Tibial artery (tissue), 4 donors: ENCODE results near the gene FNIP1.

Experiments used
- DNase-seq, 2 donors: peaks; one replicate each; pipeline ENCODE4 v3.0.0-alpha.2; 2019
- H3K27ac ChIP-seq, 2 donors: fragments of 200-600 bp; sonication (generic) in 1 of 2; 1 replicate in 1 of 2; 2 replicates in 1 of 2; pipeline ENCODE4 v1.5.1; 2018 to 2019; ENCODE audit warnings: mild to moderate bottlenecking in 1 of 2
- H3K27me3 ChIP-seq, 2 donors: fragments of 200-600 bp; sonication (generic) in 1 of 2; one replicate each; pipeline versions ENCODE4 v1.5.1 to v1.6.0; 2016 to 2019
- H3K36me3 ChIP-seq, 3 donors: fragments of 200-600 bp; sonication (generic) in 2 of 3; one replicate each; pipeline ENCODE4 v1.5.1; 2016 to 2019; ENCODE audit warnings: mild to moderate bottlenecking in 2 of 3
- H3K4me1 ChIP-seq, 4 donors: fragments of 200-600 bp; sonication (generic) in 2 of 4; 1 replicate in 3 of 4; 2 replicates in 1 of 4; pipeline ENCODE4 v1.5.1; 2016 to 2019
- H3K4me3 ChIP-seq, 2 donors: fragments of 200-600 bp; sonication (generic) in 1 of 2; 1 replicate in 1 of 2; 2 replicates in 1 of 2; pipeline ENCODE4 v1.5.1; 2018 to 2019; ENCODE audit warnings: mild to moderate bottlenecking in 2 of 2
- H3K9me3 ChIP-seq, 3 donors: fragments of 200-600 bp; sonication (generic) in 1 of 3; one replicate each; pipeline ENCODE4 v1.5.1; 2016 to 2019
- CTCF ChIP-seq, 2 experiments: fragments of 200-600 bp in 1 of 2; fragments of 450-650 bp in 1 of 2; IDR thresholded peaks; one replicate each; pipeline ENCODE4 v1.5.1; 2017 to 2019; ENCODE audit warnings: antibody characterized with exemption in 2 of 2, mild to moderate bottlenecking in 1 of 2, moderate library complexity in 1 of 2
- intact Hi-C: fragments of 100-400 bp; cut with DNase I; formaldehyde crosslinking; loops from one replicate; pipeline ENCODE4 v1.15.0; 2023; ENCODE audit warnings: low total_unique reads

Gene FNIP1

GRCh38 chr5:131639148-131639547 is 157.7 kb downstream of the FNIP1 start:
- no peak overlapping the region for H3K4me3 ChIP-seq
- no peak for TF ChIP-seq CTCF (IDR thresholded peaks at IDR 0.05)
- peaks cover 0 to 8% (median 6%) of the 10 kb centered on the region in 4 donors for H3K4me1 ChIP-seq
- no peak overlapping the region for H3K27ac ChIP-seq
- no peak for DNase-seq
- H3K36me3 ChIP-seq, result peaks cover 0 to under 1% (median 0%) of the 10 kb centered on the region in 3 donors
- intact Hi-C loops, result no loop called here
- no peaks in the 10 kb centered on the region for H3K9me3 ChIP-seq
- no peaks in the 10 kb centered on the region for H3K27me3 ChIP-seq

- H3K27me3 ChIP-seq, result no peaks in the 10 kb centered on the region
- H3K4me3 ChIP-seq, result no peak overlapping the region
- no peaks in the 10 kb centered on the region for H3K9me3 ChIP-seq
- intact Hi-C loops, result no loop called here
- no peaks in the 10 kb centered on the region for H3K36me3 ChIP-seq
- DNase-seq, result no peak
- H3K27ac ChIP-seq, result no peak overlapping the region
- peaks cover 0 to 22% (median 16%) of the 10 kb centered on the region in 4 donors for H3K4me1 ChIP-seq
- no peak for TF ChIP-seq CTCF (IDR thresholded peaks at IDR 0.05)
These were observed 159.1 kb downstream of the FNIP1 start for GRCh38 chr5:131637694-131638093.

- intact Hi-C loops, result loop anchor here (2.0 kb wide), 1 partner anchor 161 kb away; the partner anchor contains the start of gene FNIP1
- DNase-seq, result no peak
- Histone ChIP-seq H3K27me3 (no peaks in the 10 kb centered on the region), H3K4me3 (peak overlapping the region; percentile 76 to 89), H3K4me1 (peaks cover 0 to 37% (median 25%) of the 10 kb centered on the region in 4 donors), H3K27ac (peak overlapping the region; percentile 95 to 98), H3K36me3 (no peaks in the 10 kb centered on the region), H3K9me3 (no peaks in the 10 kb centered on the region)
- TF ChIP-seq CTCF (IDR thresholded peaks at IDR 0.05), result no peak
These were observed 160.9 kb downstream of the FNIP1 start for GRCh38 chr5:131635684-131636572.

- Histone ChIP-seq H3K27ac (peak within 1 kb of the TSS; percentile 95 to 98), H3K27me3 (no peaks in the 10 kb centered on the region), H3K36me3 (no peaks in the 10 kb centered on the region), H3K4me1 (peaks cover 0 to 37% (median 25%) of the 10 kb centered on the region in 4 donors), H3K4me3 (peak within 1 kb of the TSS; percentile 76 to 89), H3K9me3 (no peaks in the 10 kb centered on the region)
- DNase-seq, result peak; percentile 99 to 100
- peak; percentile 2 to 35 for TF ChIP-seq CTCF (IDR thresholded peaks at IDR 0.05)
- intact Hi-C loops, result loop anchor here (2.0 kb wide), 1 partner anchor 162 kb away; the partner anchor contains the start of gene FNIP1
These were observed 161.7 kb downstream of the FNIP1 start, which contains the start of gene RAPGEF6 for GRCh38 chr5:131634996-131635683. TSS of gene RAPGEF6 (minus strand) at chr5:131635229. CDS start at chr5:131635030, 199 bp downstream.

GRCh38 chr5:131634666-131634995 is 162.2 kb downstream of the FNIP1 start:
- H3K27ac ChIP-seq, result peak overlapping the region; percentile 95 to 98
- intact Hi-C loops, result loop anchor here (2.0 kb wide), 1 partner anchor 162 kb away; the partner anchor contains the start of gene FNIP1
- H3K9me3 ChIP-seq, result no peaks in the 10 kb centered on the region
- H3K27me3 ChIP-seq, result no peaks in the 10 kb centered on the region
- peak overlapping the region; percentile 76 to 89 for H3K4me3 ChIP-seq
- H3K36me3 ChIP-seq, result no peaks in the 10 kb centered on the region
- peak in 1 of 2 donors; percentile 61 for DNase-seq
- H3K4me1 ChIP-seq, result peaks cover 0 to 37% (median 25%) of the 10 kb centered on the region in 4 donors
- peak in 1 of 2 experiments; percentile 6 for TF ChIP-seq CTCF (IDR thresholded peaks at IDR 0.05)
